Parathyroid adenoma (tissue), 2 donors: ENCODE data around the gene RBM12.

Source experiments
- H2AFZ ChIP-seq: fragments of 300-600 bp; sonication (generic); one replicate; pipeline ENCODE4 v1.7.0; 2017; ENCODE audit warnings: antibody characterized with exemption, mild to moderate bottlenecking
- H3K27ac ChIP-seq: fragments of 300-600 bp; sonication (generic); one replicate; pipeline ENCODE4 v1.7.0; 2017
- H3K27me3 ChIP-seq: fragments of 300-600 bp; sonication (generic); one replicate; pipeline ENCODE4 v1.7.0; 2017; ENCODE audit warnings: low read length; ENCODE audit not compliant: control insufficient read depth, insufficient read depth
- H3K36me3 ChIP-seq: fragments of 300-600 bp; sonication (generic); one replicate; pipeline ENCODE4 v1.7.0; 2017; ENCODE audit warnings: low read length; ENCODE audit not compliant: control insufficient read depth, insufficient read depth
- H3K4me1 ChIP-seq: fragments of 300-600 bp; sonication (generic); one replicate; pipeline ENCODE4 v1.7.0; 2017; ENCODE audit warnings: control low read depth
- H3K4me2 ChIP-seq: fragments of 300-600 bp; sonication (generic); one replicate; pipeline ENCODE4 v1.7.0; 2017; ENCODE audit warnings: low read length
- H3K4me3 ChIP-seq: fragments of 300-600 bp; sonication (generic); one replicate; pipeline ENCODE4 v1.7.0; 2017; ENCODE audit warnings: low read depth, low read length
- H3K79me2 ChIP-seq: fragments of 300-600 bp; sonication (generic); one replicate; pipeline ENCODE4 v1.7.0; 2017; ENCODE audit warnings: control low read depth
- H3K9ac ChIP-seq: fragments of 300-600 bp; sonication (generic); one replicate; pipeline ENCODE4 v1.7.0; 2017; ENCODE audit warnings: mild to moderate bottlenecking
- H3K9me3 ChIP-seq: fragments of 300-600 bp; sonication (generic); one replicate; pipeline ENCODE4 v1.7.0; 2017; ENCODE audit warnings: low read length; ENCODE audit not compliant: control insufficient read depth
- CTCF ChIP-seq: fragments of 300-600 bp; sonication (generic); IDR thresholded peaks from one replicate; pipeline ENCODE4 v1.7.0; 2017; ENCODE audit warnings: antibody characterized with exemption, mild to moderate bottlenecking
- donor health status: primary hyperparathyroidism.

The RBM12 gene

GRCh38 chr20:35637276-35637675 lies 27.4 kb downstream of the RBM12 start:
- H3K4me1 ChIP-seq: no peaks in the 10 kb centered on the region
- no peak overlapping the region for H3K4me2 ChIP-seq
- H3K9me3 ChIP-seq: no peaks in the 10 kb centered on the region
- no peak for TF ChIP-seq CTCF
- H3K27ac ChIP-seq: no peak overlapping the region
- H3K4me3 ChIP-seq: no peak overlapping the region
- H3K36me3 ChIP-seq: no peaks in the 10 kb centered on the region
- no peaks in the 10 kb centered on the region for H3K27me3 ChIP-seq
- H2AFZ ChIP-seq: no peak overlapping the region
- H3K9ac ChIP-seq: no peak overlapping the region
- H3K79me2 ChIP-seq: peaks cover 53% of the 10 kb centered on the region

DNA sequence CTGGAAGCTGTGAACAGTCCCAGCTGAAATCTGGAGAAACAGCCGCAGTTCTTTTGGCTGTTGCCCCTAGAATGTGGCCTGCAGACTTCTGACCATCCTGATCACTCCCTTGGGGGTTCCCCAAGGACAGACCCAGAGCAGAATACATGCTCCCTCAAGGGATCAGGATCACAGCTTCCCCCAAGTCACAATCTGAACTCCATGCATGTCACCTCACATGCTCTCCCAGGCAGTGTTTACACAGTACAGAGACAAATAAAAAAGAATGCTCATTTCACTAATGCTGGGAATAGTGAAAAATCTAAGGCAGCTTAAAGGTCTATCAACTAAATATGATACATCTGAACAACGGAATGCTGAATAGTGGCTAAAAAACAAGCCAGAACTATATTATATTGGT lies 28.6 kb downstream of the RBM12 start:
- no peak overlapping the region for H3K4me2 ChIP-seq
- no peaks in the 10 kb centered on the region for H3K4me1 ChIP-seq

DNA sequence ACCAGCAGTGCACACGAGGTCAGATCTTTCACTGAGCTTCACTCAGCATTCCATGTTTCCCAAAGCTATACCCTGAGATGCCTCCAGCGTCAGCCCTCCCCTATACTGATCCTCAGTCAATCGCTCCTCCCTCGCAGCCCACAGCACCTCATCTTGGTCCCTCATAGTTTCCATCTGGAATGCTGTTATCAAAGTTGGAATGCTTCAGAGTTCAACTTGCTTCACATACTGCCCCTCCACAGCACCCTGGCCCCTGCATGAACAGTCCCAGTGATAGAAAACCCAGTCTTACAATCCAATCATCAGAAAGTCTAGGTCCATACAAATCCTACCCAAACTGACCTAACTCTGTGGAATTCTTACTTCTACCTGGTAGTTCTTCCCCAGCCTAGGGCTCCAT lies 29.0 kb downstream of the RBM12 start:
- no peaks in the 10 kb centered on the region for H3K9me3 ChIP-seq
- H3K27me3 ChIP-seq: no peaks in the 10 kb centered on the region
- no peaks in the 10 kb centered on the region for H3K36me3 ChIP-seq
- H3K4me2 ChIP-seq: no peak overlapping the region
- peaks cover 48% of the 10 kb centered on the region for H3K79me2 ChIP-seq
- no peak overlapping the region for H2AFZ ChIP-seq
- TF ChIP-seq CTCF: no peak
- no peak overlapping the region for H3K27ac ChIP-seq
- H3K9ac ChIP-seq: no peak overlapping the region
- H3K4me3 ChIP-seq: no peak overlapping the region
- no peaks in the 10 kb centered on the region for H3K4me1 ChIP-seq

More for the DNA sequence above, 28.6 kb downstream of the RBM12 start:
- H3K9me3 ChIP-seq: no peaks in the 10 kb centered on the region
- no peak overlapping the region for H3K27ac ChIP-seq
- no peak for TF ChIP-seq CTCF
- no peak overlapping the region for H2AFZ ChIP-seq
- H3K79me2 ChIP-seq: peaks cover 52% of the 10 kb centered on the region
- no peaks in the 10 kb centered on the region for H3K27me3 ChIP-seq
- H3K9ac ChIP-seq: no peak overlapping the region
- no peak overlapping the region for H3K4me3 ChIP-seq
- no peaks in the 10 kb centered on the region for H3K36me3 ChIP-seq

DNA sequence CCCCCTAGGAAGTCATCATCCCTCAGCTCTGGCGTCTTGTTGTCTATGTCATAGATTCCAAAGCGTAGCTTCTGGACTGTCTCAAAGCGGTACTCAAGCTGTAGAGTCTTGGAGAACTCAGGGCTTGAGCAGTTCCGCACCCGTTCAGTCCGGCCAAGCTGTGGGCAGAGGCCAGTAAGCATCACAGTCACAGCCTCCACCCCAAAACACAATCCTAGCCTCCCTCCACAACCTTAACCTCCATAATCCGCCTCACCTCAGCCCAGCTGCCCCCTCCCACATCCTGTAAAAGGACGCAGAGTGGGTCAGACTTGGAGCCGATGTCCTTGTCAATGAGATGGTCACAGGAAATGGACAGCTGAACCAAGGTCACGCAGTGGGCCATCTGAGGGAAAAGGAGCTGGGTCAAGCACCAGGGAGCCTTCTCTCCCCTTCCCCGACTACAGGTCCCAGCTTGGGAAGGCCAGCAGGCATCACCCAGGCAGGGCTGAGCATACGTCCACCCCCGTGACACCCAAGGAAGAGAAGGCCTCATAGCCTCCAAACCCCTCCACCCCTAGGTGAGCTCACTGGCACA lies 32.1 kb downstream of the RBM12 start:
- no peak for TF ChIP-seq CTCF
- Histone ChIP-seq H3K27ac (no peak overlapping the region), H3K36me3 (no peaks in the 10 kb centered on the region), H3K9ac (no peak overlapping the region), H3K9me3 (no peaks in the 10 kb centered on the region), H3K4me3 (no peak overlapping the region), H3K27me3 (no peaks in the 10 kb centered on the region), H3K79me2 (peaks cover 30% of the 10 kb centered on the region), H2AFZ (no peak overlapping the region), H3K4me2 (no peak overlapping the region), H3K4me1 (no peaks in the 10 kb centered on the region)

DNA sequence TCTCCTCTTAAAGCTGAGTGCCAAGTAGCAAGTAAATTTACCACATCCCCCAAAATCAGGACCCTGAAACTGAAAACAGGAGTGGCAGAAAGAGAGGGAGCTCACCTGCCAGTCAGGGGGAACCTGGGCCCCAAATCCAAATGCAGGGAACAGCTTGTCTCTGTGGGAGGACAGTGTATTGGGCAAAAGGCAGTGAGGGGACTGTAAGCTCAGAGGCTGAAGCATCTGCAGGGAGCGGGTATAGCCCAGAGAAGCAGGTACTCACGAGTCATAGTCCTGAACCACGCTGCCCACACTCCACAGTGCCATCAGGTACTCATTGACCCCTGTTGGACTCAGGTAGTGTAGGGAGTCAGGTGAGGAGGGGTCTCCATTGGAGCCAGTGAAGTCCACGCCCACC lies 34.1 kb downstream of the RBM12 start:
- Histone ChIP-seq H3K4me3 (no peak overlapping the region), H3K27ac (no peak overlapping the region), H3K9me3 (no peaks in the 10 kb centered on the region), H3K36me3 (no peaks in the 10 kb centered on the region), H3K9ac (no peak overlapping the region), H3K27me3 (no peaks in the 10 kb centered on the region), H3K4me1 (no peaks in the 10 kb centered on the region), H2AFZ (no peak overlapping the region), H3K79me2 (peaks cover 17% of the 10 kb centered on the region), H3K4me2 (no peak overlapping the region)
- no peak for TF ChIP-seq CTCF
